Measurements from ENCODE around the gene MMP23B.

The MMP23B gene

DNA sequence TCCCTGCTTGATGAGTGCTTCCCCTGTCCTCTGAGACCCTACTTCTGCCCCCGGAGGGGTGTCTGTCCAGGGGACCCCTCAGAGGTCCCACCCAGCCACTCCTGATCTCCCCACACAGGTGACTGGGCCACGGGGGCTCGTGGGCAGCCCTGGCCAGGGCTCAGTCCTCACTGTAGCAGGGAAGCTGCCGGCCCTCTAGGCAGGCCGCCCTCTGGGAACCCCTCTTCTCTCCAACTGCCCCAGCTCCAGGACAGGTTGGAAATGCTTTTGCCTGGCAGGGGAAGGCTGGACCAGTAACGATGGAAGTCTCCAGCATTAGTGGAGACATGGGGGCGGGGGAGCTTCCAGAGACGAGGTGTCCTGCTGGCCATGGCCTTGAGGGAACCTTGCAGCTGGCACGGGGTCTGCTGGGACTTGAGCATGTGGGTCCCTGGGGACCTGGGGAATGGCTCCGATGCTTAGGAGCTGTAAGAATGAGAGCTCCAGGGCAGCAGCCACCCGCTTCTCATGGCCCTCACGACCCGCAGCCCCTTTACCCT, 28.9 kb upstream of the MMP23B start:
- no peak for FAIRE-seq

DNA sequence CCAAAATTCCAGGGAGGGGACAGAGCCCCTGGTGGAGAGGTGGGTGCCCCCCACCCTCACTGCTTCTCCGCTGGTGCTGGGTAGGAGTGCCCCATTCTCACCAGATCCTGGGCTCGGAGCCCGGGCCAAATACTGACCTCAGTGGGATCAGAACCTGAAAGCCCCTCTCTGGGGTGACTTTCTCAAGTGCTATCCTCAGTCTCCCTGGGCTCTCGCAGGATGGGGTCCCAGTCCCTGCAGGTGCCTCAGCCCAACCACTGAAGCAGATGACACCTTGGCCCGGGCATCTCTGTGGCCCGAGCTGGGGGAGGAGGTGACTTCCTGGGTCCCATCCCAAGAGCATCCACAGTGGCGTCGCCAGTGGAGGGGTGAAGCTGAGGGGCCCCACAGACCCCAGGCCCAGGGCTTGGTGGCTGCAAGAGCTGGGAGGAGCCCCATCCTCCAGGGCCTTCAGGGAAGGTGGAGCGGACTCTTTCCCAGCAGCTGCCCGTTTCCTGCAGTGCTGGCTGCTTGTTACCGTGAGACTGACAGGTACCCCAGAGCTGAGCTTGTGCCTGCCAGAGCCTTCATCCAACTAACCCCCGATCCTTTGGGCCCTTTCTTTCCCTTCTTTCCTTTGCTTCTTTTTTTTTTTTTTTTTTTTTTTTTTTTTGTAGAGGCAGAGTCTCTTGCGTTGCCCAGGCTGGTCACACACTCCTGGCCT, 28.2 kb upstream of the MMP23B start:
- no peak for FAIRE-seq

DNA sequence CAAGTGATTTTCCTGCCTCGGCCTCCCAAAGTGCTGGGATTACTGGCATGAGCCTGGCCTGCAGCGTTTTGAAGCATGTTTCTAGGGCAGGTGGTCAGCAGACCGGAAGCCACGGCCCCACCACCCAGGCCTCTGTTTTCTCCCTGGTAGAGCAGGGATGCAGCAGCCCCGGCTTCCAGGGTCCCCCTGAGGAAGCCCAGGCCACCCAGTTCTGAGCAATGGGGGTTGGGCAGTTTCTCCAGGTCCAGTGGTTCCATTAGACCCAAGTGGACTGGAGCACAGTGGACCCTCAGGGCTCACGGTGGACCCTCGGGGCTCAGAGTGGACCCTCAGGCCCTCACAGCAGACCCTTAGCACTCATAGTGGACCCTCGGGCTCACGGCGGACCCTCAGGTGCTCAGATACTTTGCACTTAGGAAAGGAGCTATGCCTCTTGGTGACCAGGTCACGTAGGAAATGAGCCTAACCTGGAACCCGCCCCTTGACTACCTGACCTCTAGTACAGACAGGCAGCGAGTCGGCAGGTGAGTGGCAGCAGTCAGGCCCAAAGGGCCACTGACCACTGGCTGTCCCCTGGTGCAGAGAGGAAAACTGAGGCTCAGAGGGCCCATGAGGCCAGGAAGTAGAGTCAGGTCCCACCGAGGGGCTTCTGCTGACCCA, 27.5 kb upstream of the MMP23B start:
- no peak for FAIRE-seq

GRCh38 chr1:1605034-1605591, 26.9 kb upstream of the MMP23B start:
- no peak for FAIRE-seq

- FAIRE-seq: no peak
Measured at GRCh38 chr1:1605724-1606123, 26.2 kb upstream of the MMP23B start.

- no peak for FAIRE-seq
Measured at GRCh38 chr1:1606232-1606631, 25.7 kb upstream of the MMP23B start.

- FAIRE-seq: no peak
Measured at GRCh38 chr1:1609822-1610485, 22.0 kb upstream of the MMP23B start.

DNA sequence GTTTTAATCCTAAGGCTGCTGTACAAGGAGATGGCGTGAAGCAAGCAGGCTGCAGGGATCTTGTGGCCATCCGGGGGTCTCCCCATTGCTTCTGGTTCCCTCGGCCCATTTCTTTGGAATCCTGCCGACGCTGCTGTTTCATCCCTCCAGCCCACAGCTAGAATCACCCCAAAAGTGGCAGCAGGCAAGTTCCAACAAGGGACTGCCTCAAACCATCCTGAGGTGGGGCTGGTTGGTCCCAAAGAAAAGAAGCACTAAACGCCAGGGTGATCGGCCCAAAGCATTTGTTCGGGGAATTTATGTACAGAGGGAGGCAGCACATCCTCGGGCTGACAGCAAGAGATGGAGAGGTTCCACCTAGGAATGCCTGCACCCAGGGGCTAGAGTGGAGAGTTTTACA, 21.2 kb upstream of the MMP23B start:
- no peak for FAIRE-seq

GRCh38 chr1:1612104-1612400, 19.9 kb upstream of the MMP23B start:
- FAIRE-seq: no peak

GRCh38 chr1:1613509-1614082, 18.4 kb upstream of the MMP23B start:
- no peak for FAIRE-seq

DNA sequence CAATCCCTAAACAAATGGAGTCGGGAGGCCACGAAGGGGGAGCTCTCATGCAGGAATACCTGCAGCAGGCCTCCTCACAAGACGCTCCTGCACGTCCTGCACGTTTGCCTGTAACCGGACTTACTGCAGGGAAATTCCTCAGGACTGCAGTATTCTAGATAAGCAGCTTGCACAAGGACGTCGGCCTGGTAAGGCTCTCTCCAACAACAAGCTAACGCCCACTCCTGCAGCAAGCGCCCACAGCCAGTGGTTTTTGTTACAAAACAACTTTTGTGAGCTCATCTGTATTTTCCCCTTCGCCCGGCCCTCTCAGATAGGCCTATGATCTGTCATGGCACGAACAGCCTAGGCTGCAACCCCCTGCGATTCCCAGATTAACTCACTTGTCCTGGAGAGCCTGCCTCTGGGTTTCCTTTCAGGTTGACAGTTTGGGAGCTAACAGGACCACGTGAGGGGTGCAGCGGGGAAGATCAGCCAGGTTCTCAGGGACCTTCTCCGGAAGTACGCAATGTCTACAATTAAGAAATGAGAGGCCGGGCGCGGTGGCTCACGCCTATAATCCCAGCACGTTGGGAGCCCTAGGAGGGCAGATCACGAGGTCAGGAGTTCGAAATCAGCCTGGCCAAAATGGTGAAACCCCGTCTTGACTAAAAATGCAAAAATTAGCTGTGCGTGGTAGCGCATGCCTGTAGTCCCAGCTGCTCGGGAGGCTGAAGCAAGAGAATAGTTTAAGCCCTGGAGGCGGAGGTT, 17.6 kb upstream of the MMP23B start:
- no peak for FAIRE-seq

DNA sequence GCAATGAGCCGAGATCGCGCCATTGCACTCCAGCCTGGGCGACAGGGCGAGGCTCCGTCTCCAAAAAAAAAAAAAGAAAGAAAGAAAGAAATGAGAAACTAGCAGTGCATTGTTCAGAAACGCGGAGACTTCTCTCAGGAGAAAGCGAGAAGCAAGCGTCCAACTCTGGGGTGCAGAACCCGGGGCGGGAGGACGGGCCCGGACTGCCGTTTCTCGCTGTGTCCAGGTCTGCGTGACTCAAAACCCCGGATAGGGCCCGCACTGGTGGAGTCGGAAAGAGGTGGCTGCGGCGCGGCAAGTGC, 17.1 kb upstream of the MMP23B start:
- no peak for FAIRE-seq

GRCh38 chr1:1615256-1616044, 16.5 kb upstream of the MMP23B start, which contains the start of gene MIB2:
MIB2 (plus strand) TSS chr1:1615500; CDS start chr1:1623453, 7,953 bp downstream.
- no peak for FAIRE-seq

GRCh38 chr1:1616045-1616790, 15.8 kb upstream of the MMP23B start:
- FAIRE-seq: no peak

DNA sequence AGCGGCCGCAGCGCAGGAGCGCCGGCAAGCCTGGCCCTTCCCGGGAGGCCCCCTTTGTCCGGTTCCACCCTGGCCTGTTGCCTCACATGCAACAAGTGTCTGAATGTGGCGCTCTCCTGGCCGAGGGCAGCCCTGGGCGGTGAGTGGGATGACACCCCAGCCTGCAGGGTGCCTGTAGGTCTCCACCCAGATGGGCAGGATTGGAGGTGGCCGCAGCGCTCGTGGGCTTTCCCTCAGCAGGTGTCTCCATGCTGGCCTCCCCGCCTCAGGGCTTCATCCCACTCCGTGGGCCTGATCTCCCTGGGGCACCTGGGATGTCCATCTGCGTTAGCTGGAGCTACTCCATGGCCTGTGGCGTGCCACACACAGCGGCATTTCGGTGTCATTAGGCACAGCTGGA, 15.1 kb upstream of the MMP23B start:
- no peak for FAIRE-seq

- no peak for FAIRE-seq
Measured at GRCh38 chr1:1617516-1617915, 14.5 kb upstream of the MMP23B start.

GRCh38 chr1:1617925-1618324, 14.0 kb upstream of the MMP23B start:
- FAIRE-seq: no peak

- no peak for FAIRE-seq
Measured at GRCh38 chr1:1618396-1619068, 13.4 kb upstream of the MMP23B start.

- no peak for FAIRE-seq
Measured at GRCh38 chr1:1619917-1620361, 12.0 kb upstream of the MMP23B start.

- no peak for FAIRE-seq
Measured at GRCh38 chr1:1620433-1621139, 11.4 kb upstream of the MMP23B start.

All from TTC549 (cell line).